AG09319 (cell line): ENCODE data around the gene MMP11.
A peak's percentile ranks its signal among the peaks of the same experiment; 100 is the strongest.

Source experiments
- DNase-seq: peaks from one replicate; pipeline ENCODE4 v3.0.0-alpha.2; 2010; ENCODE audit warnings: low read depth; ENCODE audit errors: extremely low read depth
- CTCF ChIP-seq: IDR thresholded peaks from 2 replicates; pipeline ENCODE4 v1.5.1; 2011; ENCODE audit warnings: low read depth, mild to moderate bottlenecking, inconsistent platforms, low read length, moderate library complexity

The MMP11 gene

GRCh38 chr22:23745791-23746190 lies 26.9 kb upstream of the MMP11 start:
- no peak for DNase-seq
- TF ChIP-seq CTCF = no peak

- no peak for DNase-seq
- no peak for TF ChIP-seq CTCF
Measured at GRCh38 chr22:23749841-23750301, 22.8 kb upstream of the MMP11 start.

- DNase-seq = no peak
- TF ChIP-seq CTCF = no peak
Measured at GRCh38 chr22:23750367-23750713, 22.3 kb upstream of the MMP11 start.

DNA sequence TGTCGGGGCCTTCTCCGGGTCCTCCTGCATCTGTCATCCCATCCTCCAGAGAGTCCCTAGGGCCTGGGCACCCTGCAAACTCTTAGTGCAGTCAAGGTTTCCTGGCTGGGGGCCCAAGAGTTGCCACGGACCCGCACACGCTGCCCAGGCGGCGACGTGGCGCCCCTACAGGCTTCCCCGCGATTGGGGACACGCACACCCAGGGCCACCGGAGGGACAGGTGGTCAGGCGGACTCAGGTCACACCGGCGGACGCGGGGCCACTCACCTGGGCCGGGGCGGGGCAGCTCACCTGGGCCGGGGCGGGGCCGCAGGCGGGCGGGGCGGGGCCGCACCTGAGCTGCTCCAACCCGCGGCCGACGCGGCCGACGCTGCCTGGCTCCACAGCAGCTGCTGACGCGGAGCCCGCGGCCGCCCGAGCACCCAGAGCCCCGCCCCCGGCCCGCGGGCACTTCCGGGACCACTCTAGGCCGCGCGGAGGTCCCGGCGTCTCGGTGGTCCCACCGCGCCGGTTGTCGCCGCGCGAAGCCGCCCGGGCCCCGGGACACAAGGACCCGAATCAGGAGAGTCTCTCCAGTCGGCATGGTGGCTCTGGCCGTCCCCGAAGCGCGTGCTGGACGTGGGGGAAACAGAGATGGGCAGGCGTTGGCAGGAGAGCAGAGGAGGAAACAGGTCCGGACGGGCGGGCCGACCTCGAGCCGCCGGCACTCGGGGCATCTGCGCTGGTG lies 21.8 kb upstream of the MMP11 start, which contains the start of gene ZNF70:
Gene ZNF70 (minus strand): TSS at position 399 of the 727 bp plus-strand sequence. CDS start 5,972 bp downstream, outside the sequence.
- peak; percentile 44 for DNase-seq
- no peak; the same call in 1 of the 2 replicates for TF ChIP-seq CTCF

DNA sequence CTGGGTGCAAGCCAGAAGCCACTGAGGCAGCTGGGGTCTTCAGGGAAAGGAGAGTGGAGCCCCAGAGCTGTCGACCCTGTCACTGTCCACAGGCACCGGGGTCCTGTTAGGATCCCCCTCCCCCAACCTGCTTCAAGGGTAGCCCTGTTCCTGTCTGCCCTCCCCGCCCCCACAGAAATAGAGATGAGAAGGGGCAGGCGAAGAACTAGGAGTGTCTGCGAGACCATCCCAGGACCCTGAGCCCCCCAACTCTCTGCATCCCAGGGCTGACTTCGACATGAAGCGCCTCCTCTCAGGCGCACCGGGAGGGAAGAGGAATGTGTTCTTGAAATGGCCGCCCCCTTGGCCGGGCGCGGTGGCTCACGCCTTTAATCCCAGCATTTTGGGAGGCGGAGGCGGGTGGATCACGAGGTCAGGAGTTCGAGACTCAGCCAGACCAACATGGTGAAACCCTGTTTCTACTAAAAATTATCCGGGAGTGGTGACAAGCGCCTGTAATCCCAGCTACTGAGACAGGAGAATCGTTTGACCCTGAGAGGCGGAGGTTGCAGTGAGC lies 21.1 kb upstream of the MMP11 start:
- no peak for TF ChIP-seq CTCF
- no peak for DNase-seq

GRCh38 chr22:23752090-23752691 lies 20.5 kb upstream of the MMP11 start:
- DNase-seq = no peak
- no peak for TF ChIP-seq CTCF

GRCh38 chr22:23752750-23753149 lies 19.9 kb upstream of the MMP11 start:
- DNase-seq = no peak
- TF ChIP-seq CTCF = no peak
